ENCODE results near the gene CD7.

- TF ChIP-seq POLR2AphosphoS5 (IDR thresholded peaks at IDR 0.05; ENCODE audit: insufficient read depth in 1 of 2, low read depth in 1 of 2) = no peak
- TF ChIP-seq POLR2A (IDR thresholded peaks at IDR 0.05) = no peak
These were observed 1.6 kb downstream of the CD7 start for GRCh38 chr17:82315703-82316358.

All from vagina (tissue), 2 donors.